ENCODE measurements around the gene OGT.

The OGT gene

GRCh38 chrX:71621603-71622002 is 88.7 kb downstream of the OGT start:
- DNase-seq (ENCODE audit: low read depth in 1 of 2, low spot score in 1 of 2) = no peak

- no peak for DNase-seq (ENCODE audit: low read depth in 1 of 2, low spot score in 1 of 2)
Observed at GRCh38 chrX:71622032-71622575, 89.2 kb downstream of the OGT start.

GRCh38 chrX:71622576-71623450 is 89.9 kb downstream of the OGT start:
- DNase-seq (ENCODE audit: low read depth in 1 of 2, low spot score in 1 of 2) = peak; percentile 16 to 63

GRCh38 chrX:71623714-71624113 is 90.8 kb downstream of the OGT start:
- DNase-seq (ENCODE audit: low read depth in 1 of 2, low spot score in 1 of 2) = no peak

- no peak for DNase-seq (ENCODE audit: low read depth in 1 of 2, low spot score in 1 of 2)
Observed at GRCh38 chrX:71625471-71625870, 92.6 kb downstream of the OGT start.

Data from activated CD4-positive, alpha-beta T cell treated with anti-CD3 and anti-CD28 coated beads, Interleukin-2, amount 50 U/mL, for 24 hours (primary cell).